DOHH2 (cell line): ENCODE results near the gene MAMDC2.
"Not testable (repeated sequence)": the region's sequence is repeated elsewhere in the genome, so short reads cannot be mapped to it uniquely, and the experiment has no call there.

Experiments
- EZH2phosphoT487 ChIP-seq: fragments of 200-600 bp; sonication (generic); IDR thresholded peaks from 2 replicates; pipeline ENCODE4 v1.6.1; 2017; ENCODE audit warnings: borderline replicate concordance, mild to moderate bottlenecking, antibody characterized with exemption, low read length, moderate library complexity, mixed read lengths
- TF ChIP-seq, protein P1 (sequence below): fragments of 200-600 bp; sonication (generic); IDR thresholded peaks from one replicate; pipeline ENCODE4 v1.5.1; 2014; ENCODE audit warnings: antibody characterized with exemption, mild to moderate bottlenecking, low read depth, low read length; ENCODE audit not compliant: poor library complexity, severe bottlenecking

DNA sequence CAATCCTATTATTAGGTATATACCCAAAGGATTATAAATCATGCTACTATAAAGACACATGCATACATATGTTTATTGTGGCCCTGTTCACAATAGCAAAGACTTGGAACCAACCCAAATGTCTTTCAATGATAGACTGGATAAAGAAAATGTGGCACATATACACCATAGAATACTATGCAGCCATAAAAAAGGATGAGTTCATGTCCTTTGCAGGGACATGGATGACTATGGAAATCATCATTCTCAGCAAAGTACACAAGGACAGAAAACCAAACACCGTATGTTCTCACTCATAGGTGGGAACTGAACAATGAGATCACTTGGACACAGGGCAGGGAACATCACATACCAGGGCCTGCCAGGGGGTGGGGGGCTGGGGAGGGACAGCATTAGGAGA lies 202.3 kb downstream of the MAMDC2 start:
- TF ChIP-seq, protein P1, sequence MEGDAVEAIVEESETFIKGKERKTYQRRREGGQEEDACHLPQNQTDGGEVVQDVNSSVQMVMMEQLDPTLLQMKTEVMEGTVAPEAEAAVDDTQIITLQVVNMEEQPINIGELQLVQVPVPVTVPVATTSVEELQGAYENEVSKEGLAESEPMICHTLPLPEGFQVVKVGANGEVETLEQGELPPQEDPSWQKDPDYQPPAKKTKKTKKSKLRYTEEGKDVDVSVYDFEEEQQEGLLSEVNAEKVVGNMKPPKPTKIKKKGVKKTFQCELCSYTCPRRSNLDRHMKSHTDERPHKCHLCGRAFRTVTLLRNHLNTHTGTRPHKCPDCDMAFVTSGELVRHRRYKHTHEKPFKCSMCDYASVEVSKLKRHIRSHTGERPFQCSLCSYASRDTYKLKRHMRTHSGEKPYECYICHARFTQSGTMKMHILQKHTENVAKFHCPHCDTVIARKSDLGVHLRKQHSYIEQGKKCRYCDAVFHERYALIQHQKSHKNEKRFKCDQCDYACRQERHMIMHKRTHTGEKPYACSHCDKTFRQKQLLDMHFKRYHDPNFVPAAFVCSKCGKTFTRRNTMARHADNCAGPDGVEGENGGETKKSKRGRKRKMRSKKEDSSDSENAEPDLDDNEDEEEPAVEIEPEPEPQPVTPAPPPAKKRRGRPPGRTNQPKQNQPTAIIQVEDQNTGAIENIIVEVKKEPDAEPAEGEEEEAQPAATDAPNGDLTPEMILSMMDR: not testable (repeated sequence)
- TF ChIP-seq EZH2phosphoT487: not testable (repeated sequence)
